NCI-H2171 treated with DMSO at 0.1 percent for 48 hours (cell line): ENCODE data around the gene RHOC.

Experiments used
- DNase-seq: peaks from one replicate; lab custom pipeline; 2025; lab: John Stamatoyannopoulos, UW

RHOC gene

GRCh38 chr1:112701227-112702066, 5.5 kb downstream of the RHOC start:
- DNase-seq = no peak

- peak; percentile 43 for DNase-seq
These were observed 6.4 kb downstream of the RHOC start for GRCh38 chr1:112700290-112701226.

GRCh38 chr1:112699425-112700144, 7.3 kb downstream of the RHOC start:
- DNase-seq = no peak

GRCh38 chr1:112698366-112699310, 8.3 kb downstream of the RHOC start:
- peak; percentile 95 for DNase-seq

DNA sequence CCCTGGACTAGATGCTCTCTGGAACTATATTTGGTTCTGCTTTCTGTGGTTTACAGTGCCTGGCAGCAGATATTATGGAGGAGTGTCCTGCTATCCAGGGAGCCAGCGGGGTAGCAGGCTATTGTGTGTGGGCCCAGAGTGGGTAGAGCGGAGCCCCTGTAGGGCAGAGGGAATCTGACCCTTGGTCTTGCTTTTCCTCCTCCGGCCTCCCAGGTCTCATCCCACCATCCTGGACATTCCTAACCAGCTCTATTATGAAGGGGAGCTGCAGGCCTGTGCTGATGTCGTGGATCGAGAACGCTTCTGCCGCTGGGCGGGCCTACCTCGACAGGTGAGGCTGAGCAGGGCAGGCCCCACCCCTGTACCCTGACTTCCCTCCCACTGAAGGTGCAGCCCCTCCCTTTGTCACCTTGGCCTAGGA, 9.1 kb downstream of the RHOC start:
- peak; percentile 48 for DNase-seq

GRCh38 chr1:112696578-112697314, 10.2 kb downstream of the RHOC start:
- no peak for DNase-seq

DNA sequence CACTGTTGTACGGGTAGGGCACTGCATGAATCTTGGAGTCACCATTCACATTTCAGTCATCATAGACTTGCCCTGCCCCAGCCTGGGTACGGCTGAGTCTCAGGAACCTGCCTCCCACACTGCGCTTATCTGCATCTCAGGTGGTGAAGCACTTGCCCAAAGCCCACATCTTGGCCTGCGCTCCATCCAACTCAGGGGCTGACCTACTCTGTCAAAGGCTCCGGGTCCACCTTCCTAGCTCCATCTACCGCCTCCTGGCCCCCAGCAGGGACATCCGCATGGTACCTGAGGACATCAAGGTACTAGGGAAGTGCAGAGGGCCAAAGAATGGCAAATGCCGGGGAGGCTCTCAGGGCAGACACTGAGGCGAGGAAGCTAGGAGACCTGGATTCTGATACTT, 11.7 kb downstream of the RHOC start:
- no peak for DNase-seq

GRCh38 chr1:112694363-112694929, 12.5 kb downstream of the RHOC start:
- DNase-seq = no peak

DNA sequence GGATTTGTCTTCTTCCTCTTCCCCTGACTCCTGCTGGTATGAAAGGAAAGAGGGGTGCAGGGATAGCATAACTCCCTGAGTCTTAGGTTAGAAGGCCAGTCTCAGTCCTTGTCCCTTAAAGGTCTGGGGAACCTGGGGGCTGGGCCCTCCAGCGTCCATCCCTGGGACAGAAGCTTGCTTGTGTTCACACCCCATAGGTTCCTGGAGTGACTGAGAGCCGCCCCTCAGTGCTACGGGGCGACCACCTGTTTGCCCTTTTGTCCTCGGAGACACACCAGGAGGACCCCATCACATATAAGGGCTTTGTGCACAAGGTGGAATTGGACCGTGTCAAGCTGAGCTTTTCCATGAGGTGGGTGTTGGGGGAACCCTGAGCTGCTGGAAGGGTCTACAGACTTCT, 13.1 kb downstream of the RHOC start:
- DNase-seq = no peak

GRCh38 chr1:112692681-112693080, 14.2 kb downstream of the RHOC start:
- DNase-seq = no peak

- no peak for DNase-seq
These were observed 17.1 kb downstream of the RHOC start for GRCh38 chr1:112689842-112690237.

DNA sequence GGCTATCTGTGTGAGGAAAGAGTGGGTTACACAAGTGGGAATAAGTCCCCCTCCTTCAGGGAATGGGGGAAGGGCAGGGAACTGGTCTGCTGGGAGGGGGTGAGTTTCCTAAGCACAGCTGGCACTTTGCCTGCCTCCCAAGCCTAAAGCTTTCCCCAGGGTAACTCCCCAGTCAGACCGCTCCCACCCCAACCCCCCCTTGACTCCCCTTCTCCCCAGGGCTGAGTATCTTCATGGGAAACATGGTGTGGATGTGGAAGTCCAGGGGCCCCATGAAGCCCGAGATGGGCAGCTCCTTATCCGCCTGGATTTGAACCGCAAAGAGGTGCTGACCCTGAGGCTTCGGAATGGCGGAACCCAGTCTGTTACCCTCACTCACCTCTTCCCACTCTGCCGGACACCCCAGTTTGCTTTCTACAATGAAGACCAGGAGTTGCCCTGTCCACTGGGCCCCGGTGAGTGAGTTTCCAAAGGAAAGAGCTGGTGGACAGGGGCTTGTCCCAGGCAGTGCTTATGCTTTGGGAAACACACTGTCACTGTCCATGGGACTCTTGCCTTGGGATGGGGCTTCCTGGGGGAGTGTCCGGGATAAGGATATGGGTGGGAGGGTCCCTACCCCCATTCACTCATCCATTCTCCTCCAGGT, 17.6 kb downstream of the RHOC start:
- no peak for DNase-seq

- DNase-seq = no peak
These were observed 18.1 kb downstream of the RHOC start for GRCh38 chr1:112688781-112689193.

DNA sequence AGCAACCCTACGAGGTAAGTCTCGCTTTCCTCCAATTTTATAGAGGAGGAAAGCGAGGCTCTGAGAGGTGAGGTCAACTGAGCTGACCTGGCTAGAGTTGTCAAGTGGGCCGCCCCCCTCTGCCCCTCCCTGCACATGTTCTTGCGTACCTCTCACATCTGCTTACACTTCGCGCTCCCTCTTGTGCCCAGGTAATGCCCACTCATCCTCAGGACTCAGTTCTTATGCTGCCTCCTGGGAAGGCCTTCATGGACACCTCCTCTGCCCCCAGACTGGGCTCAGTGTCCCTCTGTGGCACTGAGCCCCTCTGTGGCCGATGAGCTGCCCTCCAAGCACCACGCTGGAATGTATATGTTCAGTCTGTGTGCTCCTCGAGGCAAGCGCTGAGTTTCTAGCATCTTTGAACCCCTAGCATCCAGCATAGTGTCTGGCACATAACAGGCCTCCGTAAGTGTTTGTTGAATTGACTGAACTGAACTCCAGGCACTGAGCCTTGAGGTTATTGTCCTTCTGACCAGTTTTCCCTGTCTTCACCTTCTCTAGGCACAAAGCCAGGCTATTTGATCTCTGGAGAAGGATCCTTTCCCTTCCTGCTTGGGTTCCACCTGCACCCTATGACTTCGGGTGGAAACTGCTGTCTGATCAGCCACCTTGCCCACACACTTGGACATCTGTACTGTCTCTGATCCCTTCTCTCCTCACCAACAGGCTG, 19.0 kb downstream of the RHOC start:
- no peak for DNase-seq

DNA sequence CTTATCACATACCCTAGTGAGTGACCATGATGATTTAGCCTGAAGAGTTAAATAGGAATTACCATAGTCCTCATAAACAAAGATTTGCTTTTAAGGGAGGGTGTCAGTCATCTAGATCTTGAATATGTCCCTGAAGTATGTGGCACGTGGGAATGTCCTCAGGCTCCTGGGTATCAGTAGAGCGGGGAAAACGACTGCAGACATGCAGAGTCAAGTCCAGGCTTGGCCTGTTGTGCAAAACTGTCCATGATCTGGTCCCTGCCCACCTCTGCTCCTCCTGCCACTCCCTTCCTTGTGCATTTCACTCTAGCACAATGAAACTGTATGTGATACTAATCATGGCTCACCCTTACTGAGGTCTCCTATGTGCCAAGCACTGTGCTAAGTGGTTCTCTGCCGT, 19.6 kb downstream of the RHOC start:
- DNase-seq = no peak

GRCh38 chr1:112686835-112687234, 20.1 kb downstream of the RHOC start:
- no peak for DNase-seq

GRCh38 chr1:112686417-112686816, 20.5 kb downstream of the RHOC start:
- DNase-seq = no peak

- DNase-seq = no peak
These were observed 21.0 kb downstream of the RHOC start for GRCh38 chr1:112685913-112686312.

DNA sequence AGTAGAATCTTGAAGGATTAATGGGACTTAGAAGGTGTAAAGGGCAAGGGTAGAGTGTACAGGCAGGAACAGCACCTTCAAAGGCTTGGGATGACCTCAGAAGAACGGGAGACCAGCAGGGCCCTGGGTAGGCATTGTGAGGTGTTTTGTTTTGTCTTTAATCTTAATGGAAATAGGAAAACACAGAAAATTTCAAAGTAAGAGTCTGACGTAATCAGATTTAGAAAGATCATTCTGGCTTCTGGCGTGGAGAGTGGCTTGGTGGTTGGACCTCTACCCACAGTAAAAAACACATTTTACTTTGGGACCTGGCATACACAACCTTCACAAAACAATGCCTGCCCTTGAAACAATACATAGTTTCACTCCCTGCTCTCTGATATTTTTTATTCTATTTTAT, 28.3 kb downstream of the RHOC start:
- DNase-seq = no peak
